Vagina (tissue), 2 donors: Measurements from ENCODE around the gene KCTD5.

Experiments
- POLR2A ChIP-seq, 2 donors: fragments of 450-650 bp; IDR thresholded peaks; one replicate each; pipeline ENCODE4 v1.6.1; 2017; ENCODE audit warnings: antibody characterized with exemption in 2 of 2, mild to moderate bottlenecking in 2 of 2, moderate library complexity in 2 of 2
- TF ChIP-seq, protein P1 (sequence below), 3 experiments: fragments of 450-650 bp in 2 of 3; fragments of 200-600 bp in 1 of 3; sonication (generic) in 1 of 3; IDR thresholded peaks; one replicate each; pipeline ENCODE4 v1.5.1; 2017 to 2019; ENCODE audit warnings: antibody characterized with exemption in 3 of 3, mild to moderate bottlenecking in 2 of 3, moderate library complexity in 2 of 3

DNA sequence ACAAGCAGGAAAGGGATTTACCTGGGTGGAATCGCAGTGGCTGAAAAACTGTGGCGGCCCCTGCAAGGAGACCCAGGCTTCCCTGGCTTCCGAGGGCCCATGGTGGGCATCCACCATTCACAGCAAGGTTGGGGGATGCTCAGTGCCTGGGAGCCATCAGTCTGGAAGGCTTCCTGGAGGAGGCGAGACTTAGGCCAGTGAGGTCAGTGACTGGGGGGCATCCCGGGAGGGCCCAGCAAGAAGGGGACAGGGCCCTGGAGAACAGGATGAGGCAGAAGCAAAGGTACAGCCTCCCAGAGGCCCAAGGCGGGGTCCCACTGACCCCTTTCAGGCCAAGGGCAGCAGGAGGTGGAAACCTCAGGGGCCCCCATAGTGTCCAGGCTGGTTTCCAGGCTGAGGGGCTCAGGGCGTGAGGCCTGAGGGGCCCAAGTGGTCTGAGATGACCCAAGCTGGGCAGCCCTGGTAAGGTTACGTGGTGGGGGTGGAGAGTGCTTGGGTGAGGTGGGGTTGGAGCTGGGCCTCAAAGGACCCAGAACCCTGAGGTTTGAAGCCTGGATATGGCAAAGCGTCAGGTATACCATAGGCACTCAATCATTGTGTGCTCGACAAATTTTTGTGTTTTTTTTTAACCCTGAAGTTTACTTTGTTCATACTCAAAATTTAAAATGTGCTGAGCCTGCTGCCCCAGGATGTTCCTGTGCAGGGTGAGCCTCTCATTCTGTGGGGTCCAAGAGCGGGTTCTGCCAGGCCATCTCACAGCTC is 54.3 kb downstream of the KCTD5 start:
- TF ChIP-seq POLR2A (IDR thresholded peaks at IDR 0.05): no peak
- TF ChIP-seq, protein P1, sequence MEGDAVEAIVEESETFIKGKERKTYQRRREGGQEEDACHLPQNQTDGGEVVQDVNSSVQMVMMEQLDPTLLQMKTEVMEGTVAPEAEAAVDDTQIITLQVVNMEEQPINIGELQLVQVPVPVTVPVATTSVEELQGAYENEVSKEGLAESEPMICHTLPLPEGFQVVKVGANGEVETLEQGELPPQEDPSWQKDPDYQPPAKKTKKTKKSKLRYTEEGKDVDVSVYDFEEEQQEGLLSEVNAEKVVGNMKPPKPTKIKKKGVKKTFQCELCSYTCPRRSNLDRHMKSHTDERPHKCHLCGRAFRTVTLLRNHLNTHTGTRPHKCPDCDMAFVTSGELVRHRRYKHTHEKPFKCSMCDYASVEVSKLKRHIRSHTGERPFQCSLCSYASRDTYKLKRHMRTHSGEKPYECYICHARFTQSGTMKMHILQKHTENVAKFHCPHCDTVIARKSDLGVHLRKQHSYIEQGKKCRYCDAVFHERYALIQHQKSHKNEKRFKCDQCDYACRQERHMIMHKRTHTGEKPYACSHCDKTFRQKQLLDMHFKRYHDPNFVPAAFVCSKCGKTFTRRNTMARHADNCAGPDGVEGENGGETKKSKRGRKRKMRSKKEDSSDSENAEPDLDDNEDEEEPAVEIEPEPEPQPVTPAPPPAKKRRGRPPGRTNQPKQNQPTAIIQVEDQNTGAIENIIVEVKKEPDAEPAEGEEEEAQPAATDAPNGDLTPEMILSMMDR (IDR thresholded peaks at IDR 0.05): no peak
